Endothelial cell of umbilical vein (primary cell): ENCODE measurements around the gene COLQ. TPM values are rescaled to one million over a fixed set of nuclear protein-coding genes. Genes with fewer than 3 reads are reported as not detected.

ENCODE experiments used
- BruUV-seq: library from RNA; stranded (reverse); fragments of 400-500 nt; replicated peaks from 2 replicates; lab custom pipeline; 2021; lab: Mats Ljungman, UMichigan
- CTCF ChIA-PET: fragments of 300-600, 350-600 bp; sonication (Branson Sonifier 250); formaldehyde crosslinking; loops from one replicate; lab custom pipeline; 2021; ENCODE audit warnings: antibody characterized with exemption, inconsistent platforms; lab: Charles Lee
- POLR2A ChIA-PET: fragments of 300-600, 350-600 bp; sonication (Branson Sonifier 250); formaldehyde crosslinking; loops from one replicate; lab custom pipeline; 2021; ENCODE audit warnings: antibody characterized with exemption, inconsistent platforms; lab: Charles Lee
- DNase-seq: peaks from one replicate; pipeline ENCODE4 v3.0.0-alpha.2; 2011; ENCODE audit warnings: low read depth, low spot score
- FAIRE-seq: peaks from 2 replicates; lab custom pipeline; 2011; peaks lifted over from hg19 to GRCh38; lab: Jason Lieb, UNC
- H2AFZ ChIP-seq: 2 replicates; pipeline ENCODE4 v1.6.0; 2012; ENCODE audit warnings: low read depth, low read length, control low read depth, inconsistent platforms
- H3K27ac ChIP-seq: 2 replicates; pipeline ENCODE4 v1.5.1; 2011; ENCODE audit warnings: low read depth, mild to moderate bottlenecking, control low read depth, low read length, moderate library complexity; ENCODE audit not compliant: insufficient read depth
- H3K27me3 ChIP-seq, 2 experiments: 2 replicates each; pipeline versions ENCODE4 v1.6.0 to v1.6.1; 2011; ENCODE audit warnings: low read length in 2 of 2, mixed read lengths in 1 of 2; ENCODE audit not compliant: control insufficient read depth in 2 of 2, insufficient read depth in 2 of 2
- H3K36me3 ChIP-seq, 2 experiments: 2 replicates in 1 of 2; 3 replicates in 1 of 2; pipeline ENCODE4 v1.5.1; 2011; ENCODE audit warnings: low read length in 2 of 2, mild to moderate bottlenecking in 1 of 2, moderate library complexity in 1 of 2; ENCODE audit not compliant: control insufficient read depth in 2 of 2, insufficient read depth in 2 of 2; ENCODE audit errors: extremely low read depth in 1 of 2
- H3K4me1 ChIP-seq: 3 replicates; pipeline ENCODE4 v1.5.1; 2011; ENCODE audit warnings: mild to moderate bottlenecking, low read length; ENCODE audit not compliant: control insufficient read depth, insufficient read depth; ENCODE audit errors: extremely low read depth
- H3K4me2 ChIP-seq: 2 replicates; pipeline ENCODE4 v1.6.1; 2011; ENCODE audit warnings: low read length, control low read depth, mixed read lengths; ENCODE audit not compliant: insufficient read depth
- H3K4me3 ChIP-seq, 3 experiments: fragments of 200-600 bp in 1 of 3; sonication (generic), shearing (Covaris generic) in 1 of 3; replicated peaks in 1 of 3; 2 replicates each; pipeline ENCODE4 v1.5.1; 2011 to 2016; ENCODE audit warnings: control low read depth in 3 of 3, low read length in 3 of 3, mild to moderate bottlenecking in 2 of 3, inconsistent platforms in 1 of 3, low read depth in 1 of 3, moderate library complexity in 1 of 3; ENCODE audit not compliant: insufficient read depth in 1 of 3
- H3K79me2 ChIP-seq: 2 replicates; pipeline ENCODE4 v1.6.0; 2012; ENCODE audit warnings: low read length, inconsistent platforms; ENCODE audit not compliant: control insufficient read depth, insufficient read depth
- H3K9ac ChIP-seq: replicated peaks from 2 replicates; pipeline ENCODE3; 2011; ENCODE audit warnings: low read length, control low read depth; ENCODE audit not compliant: insufficient read depth; ENCODE audit errors: extremely low read depth
- H3K9me1 ChIP-seq: replicated peaks from 3 replicates; pipeline ENCODE4 v1.6.0; 2011; ENCODE audit warnings: mild to moderate bottlenecking, low read length; ENCODE audit not compliant: control insufficient read depth, insufficient read depth; ENCODE audit errors: extremely low read depth
- H3K9me3 ChIP-seq: replicated peaks from 2 replicates; pipeline ENCODE4 v1.5.1; 2012; ENCODE audit warnings: low read length, inconsistent platforms; ENCODE audit not compliant: control insufficient read depth, insufficient read depth
- H4K20me1 ChIP-seq: replicated peaks from 2 replicates; pipeline ENCODE3; 2011; ENCODE audit warnings: mild to moderate bottlenecking, low read length; ENCODE audit not compliant: control insufficient read depth, insufficient read depth; ENCODE audit errors: extremely low read depth
- EZH2 ChIP-seq: IDR thresholded peaks from 2 replicates; pipeline ENCODE4 v1.6.1; 2012; ENCODE audit warnings: borderline replicate concordance, low read depth, mild to moderate bottlenecking, moderate library complexity, low read length, inconsistent platforms; ENCODE audit not compliant: severe bottlenecking
- FOS ChIP-seq: IDR thresholded peaks from 2 replicates; pipeline ENCODE4 v1.6.1; 2011; ENCODE audit warnings: mild to moderate bottlenecking, low read length, moderate library complexity, borderline replicate concordance; ENCODE audit not compliant: insufficient read depth
- GATA2 ChIP-seq: IDR thresholded peaks from 2 replicates; pipeline ENCODE4 v1.7.0; 2011; ENCODE audit warnings: low read depth, mild to moderate bottlenecking, moderate library complexity, mixed read lengths, low read length; ENCODE audit not compliant: insufficient read length, insufficient read depth
- JUN ChIP-seq: IDR thresholded peaks from 2 replicates; pipeline ENCODE4 v1.6.1; 2011; ENCODE audit warnings: borderline replicate concordance, low read depth; ENCODE audit not compliant: insufficient read length, insufficient read depth
- MYC ChIP-seq: IDR thresholded peaks from one replicate; pipeline ENCODE4 v1.6.1; 2011; ENCODE audit warnings: mild to moderate bottlenecking, low read depth, low read length
- POLR2A ChIP-seq: IDR thresholded peaks from 2 replicates; pipeline ENCODE4 v1.6.1; 2012; ENCODE audit warnings: low read depth, mild to moderate bottlenecking, control low read depth, low read length
- POLR2AphosphoS5 ChIP-seq: IDR thresholded peaks from 2 replicates; pipeline ENCODE4 v1.6.1; 2012; ENCODE audit warnings: low read depth, mild to moderate bottlenecking, control low read depth, low read length, moderate library complexity; ENCODE audit not compliant: insufficient read depth
- dilution Hi-C: fragments of 300-500 bp; cut with MboI; formaldehyde crosslinking; loops from one replicate; pipeline ENCODE4 v1.15.0; 2019; ENCODE audit warnings: low sequenced_read_pairs; ENCODE audit not compliant: extremely low pct_ligation_motif_present
- intact Hi-C: fragments of 100-400 bp; cut with micrococcal nuclease; formaldehyde crosslinking; loops from one replicate; pipeline ENCODE4 v1.10.0; 2022
- polyA plus RNA-seq, 4 experiments: library from polyadenylated mRNA; depleted of rRNA in 3 of 4; stranded (reverse) in 3 of 4; unstranded in 1 of 4; fragments of >200 nt; gene quantifications; 2 replicates each; pipeline versions ENCODE4 v1.2.1 to v1.2.3, GENCODE V29; 2011 to 2012; ENCODE audit warnings: missing spikeins in 1 of 4
- total RNA-seq: library from RNA; stranded (reverse); gene quantifications from 2 replicates; pipeline ENCODE4 v1.2.3, GENCODE V29; 2021
- TF ChIP-seq, protein P1 (sequence below), 2 donors: IDR thresholded peaks; 1 replicate in 1 of 2; 2 replicates in 1 of 2; pipeline ENCODE4 v1.5.1; 2011; ENCODE audit warnings: low read length in 2 of 2, mild to moderate bottlenecking in 2 of 2, moderate library complexity in 2 of 2, control low read depth in 1 of 2, inconsistent platforms in 1 of 2, low read depth in 1 of 2; ENCODE audit not compliant: insufficient read depth in 1 of 2; ENCODE audit errors: extremely low read depth in 1 of 2
- TF ChIP-seq, protein P2 (sequence below): IDR thresholded peaks from 2 replicates; pipeline ENCODE4 v1.6.1; 2011; ENCODE audit not compliant: insufficient read depth, insufficient read length

The COLQ gene
- total and polyA plus RNA-seq, 2 donors (not counting 3 experiments of a cell fraction or from before 2014, with no cell fraction given), result 2.0 to 2.3 TPM

DNA sequence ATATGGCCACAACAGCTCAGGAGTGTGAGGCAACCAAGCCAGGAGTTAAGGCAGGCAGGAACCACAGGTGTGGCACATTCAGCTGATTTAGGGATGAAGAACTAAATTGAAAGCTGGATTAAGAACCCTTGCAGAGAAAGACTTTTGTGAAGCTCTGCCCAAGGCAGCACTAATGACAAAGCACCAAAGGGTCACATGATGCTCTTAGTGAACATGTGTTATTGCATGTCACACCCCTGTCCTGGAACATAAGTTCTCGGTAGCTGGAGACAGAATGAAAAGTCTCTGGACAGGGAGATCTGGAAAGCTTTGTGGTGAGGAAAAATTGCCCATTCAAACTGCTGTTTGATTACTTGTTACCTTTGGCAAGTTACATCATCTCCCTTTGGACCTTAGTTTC, 90.9 kb downstream of the COLQ start:
- H3K79me2 ChIP-seq, result peaks cover 47% of the 10 kb centered on the region
- TF ChIP-seq, protein P1, sequence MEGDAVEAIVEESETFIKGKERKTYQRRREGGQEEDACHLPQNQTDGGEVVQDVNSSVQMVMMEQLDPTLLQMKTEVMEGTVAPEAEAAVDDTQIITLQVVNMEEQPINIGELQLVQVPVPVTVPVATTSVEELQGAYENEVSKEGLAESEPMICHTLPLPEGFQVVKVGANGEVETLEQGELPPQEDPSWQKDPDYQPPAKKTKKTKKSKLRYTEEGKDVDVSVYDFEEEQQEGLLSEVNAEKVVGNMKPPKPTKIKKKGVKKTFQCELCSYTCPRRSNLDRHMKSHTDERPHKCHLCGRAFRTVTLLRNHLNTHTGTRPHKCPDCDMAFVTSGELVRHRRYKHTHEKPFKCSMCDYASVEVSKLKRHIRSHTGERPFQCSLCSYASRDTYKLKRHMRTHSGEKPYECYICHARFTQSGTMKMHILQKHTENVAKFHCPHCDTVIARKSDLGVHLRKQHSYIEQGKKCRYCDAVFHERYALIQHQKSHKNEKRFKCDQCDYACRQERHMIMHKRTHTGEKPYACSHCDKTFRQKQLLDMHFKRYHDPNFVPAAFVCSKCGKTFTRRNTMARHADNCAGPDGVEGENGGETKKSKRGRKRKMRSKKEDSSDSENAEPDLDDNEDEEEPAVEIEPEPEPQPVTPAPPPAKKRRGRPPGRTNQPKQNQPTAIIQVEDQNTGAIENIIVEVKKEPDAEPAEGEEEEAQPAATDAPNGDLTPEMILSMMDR (IDR thresholded peaks at IDR 0.05; ENCODE audit: extremely low read depth in 1 of 2, insufficient read depth in 1 of 2, low read depth in 1 of 2, low read length in 2 of 2), result no peak
- no peak for TF ChIP-seq JUN
- no peak for TF ChIP-seq POLR2AphosphoS5
- TF ChIP-seq GATA2, result no peak
- no peak for TF ChIP-seq FOS
- TF ChIP-seq POLR2A, result no peak
- TF ChIP-seq EZH2, result no peak
- no peak for TF ChIP-seq MYC
- TF ChIP-seq, protein P2, sequence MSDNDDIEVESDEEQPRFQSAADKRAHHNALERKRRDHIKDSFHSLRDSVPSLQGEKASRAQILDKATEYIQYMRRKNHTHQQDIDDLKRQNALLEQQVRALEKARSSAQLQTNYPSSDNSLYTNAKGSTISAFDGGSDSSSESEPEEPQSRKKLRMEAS, result no peak
- no peak for FAIRE-seq
- H3K4me2 ChIP-seq, result no peak overlapping the region
- no peak overlapping the region for H3K27ac ChIP-seq
- H3K27me3 ChIP-seq, result no peaks in the 10 kb centered on the region
- ChIA-PET POLR2A (no interaction called here), CTCF (interaction anchor here (1.0 to 2.2 kb wide), 2 partner anchors 13 to 25 kb away, joined by 3 to 8 read pairs; no protein-coding TSS in a partner anchor)
- dilution Hi-C loops (no loop called here), intact Hi-C loops (no loop called here)
- H3K4me3 ChIP-seq, result no peak overlapping the region
- no peak overlapping the region for H3K9ac ChIP-seq
- peaks cover 10 to 13% of the 10 kb centered on the region in 2 experiments for H3K36me3 ChIP-seq
- no peak for DNase-seq
- no peaks in the 10 kb centered on the region for H3K9me1 ChIP-seq
- H2AFZ ChIP-seq, result no peak overlapping the region
- H3K9me3 ChIP-seq, result no peaks in the 10 kb centered on the region
- no peaks in the 10 kb centered on the region for H4K20me1 ChIP-seq
- no TSS peak for BruUV-seq
- peaks cover 17% of the 10 kb centered on the region for H3K4me1 ChIP-seq
